ENCODE results near the gene MORF4L1. TPM values are rescaled to one million over a fixed set of nuclear protein-coding genes. Genes with fewer than 3 reads are reported as not detected.

MORF4L1 gene
- total RNA-seq, 1 donor from 2014 or later, result 491 TPM

- Mint-ChIP-seq H3K27ac (ENCODE audit: unreplicated experiment) (peak overlapping the region; percentile 29), H3K4me1 (ENCODE audit: low read depth) (peaks cover 13% of the 10 kb centered on the region), H3K4me3 (ENCODE audit: unreplicated experiment) (no peak overlapping the region), H3K9me3 (ENCODE audit: low read depth) (no peaks in the 10 kb centered on the region), H3K27me3 (ENCODE audit: low read depth) (no peaks in the 10 kb centered on the region), H3K36me3 (ENCODE audit: low read depth) (peaks cover 4% of the 10 kb centered on the region)
- no peak for TF ChIP-seq CTCF (IDR thresholded peaks at IDR 0.05)
- DNase-seq (ENCODE audit: low spot score), result peak; percentile 89
Observed at GRCh38 chr15:78933823-78934654, 61.3 kb downstream of the MORF4L1 start.

DNA sequence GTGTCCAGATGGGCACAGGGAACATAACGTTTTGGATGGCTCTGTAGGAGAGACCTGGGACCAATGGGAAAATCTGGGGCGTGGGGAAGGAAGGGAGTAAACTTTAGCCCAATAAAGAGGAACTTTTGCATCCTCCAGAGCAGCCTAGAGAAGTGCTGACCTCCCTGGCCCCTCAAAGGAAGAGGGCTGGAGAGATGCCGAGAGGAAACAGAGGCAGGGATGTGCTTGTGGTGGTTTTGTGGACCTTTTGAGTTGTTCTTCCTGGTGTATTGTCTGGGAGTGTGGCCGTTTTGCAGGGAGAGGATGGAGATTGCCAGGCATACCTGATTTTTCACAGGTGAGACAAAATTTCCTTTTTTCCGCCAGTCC lies 61.9 kb downstream of the MORF4L1 start:
- Mint-ChIP-seq H3K27ac (ENCODE audit: unreplicated experiment) (no peak overlapping the region), H3K9me3 (ENCODE audit: low read depth) (no peaks in the 10 kb centered on the region), H3K4me1 (ENCODE audit: low read depth) (peaks cover 13% of the 10 kb centered on the region), H3K4me3 (ENCODE audit: unreplicated experiment) (no peak overlapping the region), H3K27me3 (ENCODE audit: low read depth) (peaks cover 2% of the 10 kb centered on the region), H3K36me3 (ENCODE audit: low read depth) (peaks cover 4% of the 10 kb centered on the region)
- no peak for DNase-seq (ENCODE audit: low spot score)
- no peak for TF ChIP-seq CTCF (IDR thresholded peaks at IDR 0.05)

DNA sequence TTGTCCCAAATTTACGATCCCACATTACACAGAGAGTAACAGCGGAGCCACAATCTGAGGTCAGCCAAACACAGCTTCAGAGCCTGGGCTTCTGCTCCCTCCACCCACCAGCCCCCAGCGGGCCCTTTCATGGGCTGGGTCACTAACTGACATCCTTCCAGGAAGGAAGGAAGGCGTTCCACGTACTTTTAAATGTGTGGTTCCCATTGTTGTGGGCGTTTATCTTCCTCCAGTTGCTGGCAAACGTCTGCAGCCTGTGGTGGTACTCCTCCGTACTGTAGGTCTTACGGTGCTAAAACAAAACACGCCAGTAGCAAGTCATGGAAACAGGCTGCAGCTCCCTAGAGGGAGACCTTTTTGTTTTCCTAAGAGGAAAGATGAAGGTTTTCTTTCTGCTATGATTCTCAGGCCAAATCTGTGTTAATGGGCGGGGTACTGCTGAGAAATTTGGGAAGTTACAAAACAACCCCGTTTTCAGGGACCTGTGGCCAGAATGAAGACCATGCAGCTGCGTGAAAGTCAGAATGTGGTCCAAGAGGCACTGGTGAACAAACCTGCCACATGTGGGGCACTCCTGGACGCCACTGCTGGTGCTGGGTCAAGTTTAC lies 64.5 kb downstream of the MORF4L1 start:
- H3K27me3 Mint-ChIP-seq (ENCODE audit: low read depth), result peaks cover 2% of the 10 kb centered on the region
- H3K27ac Mint-ChIP-seq (ENCODE audit: unreplicated experiment), result no peak overlapping the region
- H3K36me3 Mint-ChIP-seq (ENCODE audit: low read depth), result peaks cover 4% of the 10 kb centered on the region
- no peaks in the 10 kb centered on the region for H3K9me3 Mint-ChIP-seq (ENCODE audit: low read depth)
- no peak for TF ChIP-seq CTCF (IDR thresholded peaks at IDR 0.05)
- no peak overlapping the region for H3K4me3 Mint-ChIP-seq (ENCODE audit: unreplicated experiment)
- H3K4me1 Mint-ChIP-seq (ENCODE audit: low read depth), result peaks cover 13% of the 10 kb centered on the region
- peak; percentile 20 for DNase-seq (ENCODE audit: low spot score)

DNA sequence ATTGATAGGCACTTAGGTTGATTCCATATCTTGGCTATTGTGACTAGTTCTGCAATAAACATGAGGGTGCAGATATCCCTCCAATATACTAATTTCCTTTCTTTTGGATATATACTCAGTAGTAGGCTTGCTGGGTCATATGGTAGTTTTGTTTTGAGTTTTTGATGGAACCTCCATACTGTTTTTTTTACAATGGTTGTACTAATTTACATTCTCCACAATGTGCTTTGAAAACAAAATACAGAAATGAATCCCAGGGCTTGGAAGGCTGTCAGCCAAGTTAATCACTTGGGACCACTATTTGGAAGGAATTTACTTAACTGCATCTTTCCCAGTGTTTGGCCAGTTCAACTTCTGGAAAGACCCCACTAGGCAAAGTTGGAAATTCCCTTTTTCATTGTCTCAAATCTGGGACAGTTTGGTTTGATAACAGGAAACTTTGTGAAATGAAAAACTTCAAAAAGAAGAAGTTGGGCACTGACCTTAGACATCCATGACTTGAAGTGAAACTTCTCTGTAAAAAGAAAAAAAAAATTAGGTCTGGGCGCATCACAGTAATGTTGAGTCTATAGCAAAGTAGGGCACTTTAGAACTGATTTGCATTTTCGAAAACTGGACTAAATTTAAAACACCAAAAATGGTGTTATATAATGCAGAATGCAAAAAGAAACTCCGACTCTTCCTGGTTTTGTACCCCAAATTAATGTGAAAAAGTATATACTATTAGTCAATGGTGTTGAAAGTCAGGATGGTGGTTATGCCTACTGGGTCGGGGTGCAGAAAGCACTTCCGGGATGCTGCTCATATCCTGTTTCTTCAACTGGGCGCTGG lies 66.2 kb downstream of the MORF4L1 start:
- TF ChIP-seq CTCF (IDR thresholded peaks at IDR 0.05), result no peak
- H3K4me3 Mint-ChIP-seq (ENCODE audit: unreplicated experiment), result no peak overlapping the region
- no peaks in the 10 kb centered on the region for H3K9me3 Mint-ChIP-seq (ENCODE audit: low read depth)
- H3K4me1 Mint-ChIP-seq (ENCODE audit: low read depth), result peaks cover 11% of the 10 kb centered on the region
- no peak for DNase-seq (ENCODE audit: low spot score)
- H3K36me3 Mint-ChIP-seq (ENCODE audit: low read depth), result peaks cover 4% of the 10 kb centered on the region
- peaks cover 2% of the 10 kb centered on the region for H3K27me3 Mint-ChIP-seq (ENCODE audit: low read depth)
- H3K27ac Mint-ChIP-seq (ENCODE audit: unreplicated experiment), result no peak overlapping the region

DNA sequence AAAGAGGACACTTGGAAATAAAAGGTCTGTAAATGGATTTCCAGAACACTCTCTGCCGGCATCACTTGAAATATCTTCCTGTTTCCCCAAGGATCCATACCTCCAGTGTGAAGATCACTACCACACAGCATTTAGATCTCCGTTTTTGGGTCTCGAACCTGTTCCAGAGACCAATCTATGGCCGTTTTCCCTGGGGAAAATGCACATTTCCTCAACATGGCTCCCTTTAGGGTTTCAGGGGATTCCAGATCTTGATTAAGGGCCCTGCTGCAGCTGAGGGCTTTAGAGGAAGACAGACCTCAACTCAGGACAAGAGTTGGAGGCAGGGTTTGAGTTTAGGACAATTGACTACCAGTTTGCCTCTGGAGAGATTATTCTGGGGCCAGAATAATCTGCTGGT lies 70.1 kb downstream of the MORF4L1 start:
- H3K27ac Mint-ChIP-seq (ENCODE audit: unreplicated experiment), result no peak overlapping the region
- no peak overlapping the region for H3K4me3 Mint-ChIP-seq (ENCODE audit: unreplicated experiment)
- H3K27me3 Mint-ChIP-seq (ENCODE audit: low read depth), result peaks cover 12% of the 10 kb centered on the region
- H3K36me3 Mint-ChIP-seq (ENCODE audit: low read depth), result peaks cover 2% of the 10 kb centered on the region
- DNase-seq (ENCODE audit: low spot score), result no peak
- TF ChIP-seq CTCF (IDR thresholded peaks at IDR 0.05), result no peak
- no peaks in the 10 kb centered on the region for H3K9me3 Mint-ChIP-seq (ENCODE audit: low read depth)
- peaks cover 14% of the 10 kb centered on the region for H3K4me1 Mint-ChIP-seq (ENCODE audit: low read depth)
